IPS-18a (cell line): ENCODE results near the gene NANS.
"Not testable (repeated sequence)": the region's sequence is repeated elsewhere in the genome, so short reads cannot be mapped to it uniquely, and the experiment has no call there.

Experiments
- H3K27ac ChIP-seq: one replicate; pipeline ENCODE4 v1.5.1; 2013; ENCODE audit warnings: low read length
- H3K27me3 ChIP-seq: one replicate; pipeline ENCODE4 v1.6.1; 2013; ENCODE audit warnings: mild to moderate bottlenecking, low read length; ENCODE audit not compliant: control insufficient read depth, insufficient read depth
- H3K36me3 ChIP-seq: one replicate; pipeline ENCODE4 v1.6.1; 2013; ENCODE audit warnings: low read depth, low read length; ENCODE audit not compliant: control insufficient read depth
- H3K4me1 ChIP-seq: one replicate; pipeline ENCODE4 v1.6.1; 2013; ENCODE audit warnings: low read depth, low read length; ENCODE audit not compliant: control insufficient read depth
- H3K4me3 ChIP-seq: one replicate; pipeline ENCODE4 v1.5.1; 2013; ENCODE audit warnings: low read length
- H3K9ac ChIP-seq: one replicate; pipeline ENCODE4 v1.6.1; 2013; ENCODE audit warnings: mild to moderate bottlenecking, low read length, moderate library complexity
- H3K9me3 ChIP-seq: one replicate; pipeline ENCODE4 v1.6.1; 2013; ENCODE audit warnings: low read depth, low read length; ENCODE audit not compliant: control insufficient read depth

NANS gene

GRCh38 chr9:98127226-98127625 lies 70.7 kb downstream of the NANS start:
- no peaks in the 10 kb centered on the region for H3K36me3 ChIP-seq

GRCh38 chr9:98128316-98128715 lies 71.8 kb downstream of the NANS start:
- Histone ChIP-seq H3K9me3 (no peaks in the 10 kb centered on the region), H3K27me3 (no peaks in the 10 kb centered on the region), H3K27ac (no peak overlapping the region), H3K36me3 (no peaks in the 10 kb centered on the region), H3K9ac (no peak overlapping the region), H3K4me1 (no peaks in the 10 kb centered on the region), H3K4me3 (no peak overlapping the region)

More at GRCh38 chr9:98127226-98127625, 70.7 kb downstream of the NANS start:
- no peak overlapping the region for H3K27ac ChIP-seq
- H3K27me3 ChIP-seq: no peaks in the 10 kb centered on the region
- no peak overlapping the region for H3K4me3 ChIP-seq
- H3K9ac ChIP-seq: no peak overlapping the region
- no peaks in the 10 kb centered on the region for H3K4me1 ChIP-seq
- H3K9me3 ChIP-seq: no peaks in the 10 kb centered on the region

DNA sequence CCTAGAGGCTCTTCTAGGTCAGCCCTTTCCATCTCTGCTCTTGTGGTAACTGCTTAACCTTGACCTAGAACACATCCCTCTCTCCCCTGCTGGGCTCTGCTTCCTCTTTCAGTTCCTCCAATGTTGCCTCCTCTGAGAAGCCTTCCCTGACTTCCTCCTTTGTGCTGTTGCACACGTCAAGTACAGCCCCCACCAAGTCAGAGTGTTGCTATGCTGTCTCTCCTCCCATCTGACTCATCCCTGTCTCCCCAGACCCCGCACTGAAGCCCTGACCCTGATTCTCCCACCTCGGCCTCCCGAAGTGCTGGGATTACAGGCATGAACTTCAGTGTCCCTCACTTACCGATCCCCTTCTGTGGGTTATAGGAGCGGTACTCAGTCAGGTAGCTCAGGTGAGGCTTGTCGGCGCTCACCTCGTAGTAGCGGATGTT lies 72.9 kb downstream of the NANS start:
- Histone ChIP-seq H3K27me3 (no peaks in the 10 kb centered on the region), H3K4me3 (no peak overlapping the region), H3K27ac (no peak overlapping the region), H3K4me1 (no peaks in the 10 kb centered on the region), H3K36me3 (no peaks in the 10 kb centered on the region), H3K9ac (no peak overlapping the region), H3K9me3 (no peaks in the 10 kb centered on the region)

DNA sequence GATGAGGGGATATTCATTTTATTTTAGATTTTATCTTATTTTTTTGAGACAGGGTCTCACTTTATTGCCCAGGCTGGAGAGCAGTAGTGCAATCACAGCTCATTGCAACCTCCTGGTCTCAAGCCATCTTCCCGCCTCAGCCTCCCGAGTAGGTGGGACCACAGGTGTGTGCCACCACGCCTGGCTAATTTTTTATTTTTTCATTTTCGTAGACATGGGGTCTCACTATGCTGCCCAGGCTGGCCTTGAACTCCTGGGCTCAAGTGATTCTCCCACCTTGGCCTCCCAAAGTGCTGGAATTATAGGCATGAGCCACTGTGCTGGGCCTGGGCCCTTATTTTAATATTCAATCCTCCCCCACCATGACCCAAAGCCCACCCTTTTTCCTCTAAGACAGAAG lies 73.5 kb downstream of the NANS start:
- H3K9me3 ChIP-seq, H3K27me3 ChIP-seq, H3K4me3 ChIP-seq, H3K27ac ChIP-seq, H3K9ac ChIP-seq, H3K4me1 ChIP-seq, H3K36me3 ChIP-seq: not testable (repeated sequence)

DNA sequence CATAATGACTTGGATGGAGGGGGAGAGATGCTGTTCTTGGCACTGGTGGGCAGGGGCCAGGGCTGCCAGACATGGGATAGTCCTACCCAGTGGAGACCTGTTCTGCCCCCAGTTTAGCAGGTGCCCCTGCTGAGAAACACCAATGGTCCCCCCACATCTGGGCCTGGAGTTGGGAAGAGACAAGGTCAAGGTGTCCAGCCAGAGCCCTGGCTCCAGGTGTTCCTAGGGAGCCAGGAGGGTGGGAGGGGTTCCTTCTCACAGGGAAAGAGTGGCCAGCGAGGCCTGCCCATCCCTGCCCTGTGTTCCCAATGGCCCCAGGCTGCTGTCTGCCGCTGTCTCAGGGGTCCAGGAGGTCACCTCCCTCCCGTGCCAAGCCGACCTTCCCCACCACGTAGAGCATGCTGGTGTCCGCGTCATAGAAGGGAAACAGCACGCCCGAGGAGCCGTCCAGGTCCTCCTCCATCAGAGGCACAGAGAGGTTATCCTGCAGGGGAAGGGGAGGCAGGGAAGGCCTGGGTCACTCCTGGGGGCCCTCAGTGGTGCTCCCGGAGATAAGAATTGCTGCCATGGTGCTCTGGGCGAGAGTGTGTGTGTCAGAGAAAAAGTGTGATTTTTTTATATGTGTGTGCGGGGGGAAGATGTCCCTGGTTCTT lies 74.2 kb downstream of the NANS start:
- H3K27ac ChIP-seq: no peak overlapping the region
- no peaks in the 10 kb centered on the region for H3K27me3 ChIP-seq
- no peak overlapping the region for H3K9ac ChIP-seq
- H3K9me3 ChIP-seq: no peaks in the 10 kb centered on the region
- no peaks in the 10 kb centered on the region for H3K4me1 ChIP-seq
- no peaks in the 10 kb centered on the region for H3K36me3 ChIP-seq
- no peak overlapping the region for H3K4me3 ChIP-seq

DNA sequence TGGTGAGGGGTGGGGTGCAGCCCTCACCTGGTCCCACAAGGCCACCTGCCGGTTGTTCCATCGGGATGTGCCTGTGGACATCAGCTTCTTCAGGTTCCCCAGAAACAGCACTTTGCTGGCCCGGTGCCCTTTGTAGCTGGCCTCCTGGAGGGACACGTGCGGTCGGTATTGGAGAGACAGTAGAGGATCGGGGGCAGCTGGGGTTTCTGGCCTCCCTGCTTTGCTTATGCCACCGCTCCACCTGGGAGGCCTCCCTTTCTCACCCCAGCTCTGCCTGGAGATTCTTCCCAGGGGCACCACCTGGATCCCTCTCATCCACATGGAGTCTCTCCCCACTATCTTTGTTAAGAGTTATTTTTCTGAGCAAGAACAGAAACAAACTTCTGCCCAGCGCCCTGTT lies 75.6 kb downstream of the NANS start:
- Histone ChIP-seq H3K9ac (no peak overlapping the region), H3K9me3 (no peaks in the 10 kb centered on the region), H3K27me3 (no peaks in the 10 kb centered on the region), H3K27ac (no peak overlapping the region), H3K4me3 (no peak overlapping the region), H3K36me3 (no peaks in the 10 kb centered on the region), H3K4me1 (no peaks in the 10 kb centered on the region)
